GM12874 (cell line): ENCODE measurements around the gene NFATC1.

Source experiments
- TF ChIP-seq, protein P1 (sequence below): IDR thresholded peaks from 2 replicates; pipeline ENCODE4 v1.5.1; 2011; ENCODE audit warnings: low read depth, mild to moderate bottlenecking, control low read depth, low read length, moderate library complexity; ENCODE audit not compliant: insufficient read depth

NFATC1 gene

DNA sequence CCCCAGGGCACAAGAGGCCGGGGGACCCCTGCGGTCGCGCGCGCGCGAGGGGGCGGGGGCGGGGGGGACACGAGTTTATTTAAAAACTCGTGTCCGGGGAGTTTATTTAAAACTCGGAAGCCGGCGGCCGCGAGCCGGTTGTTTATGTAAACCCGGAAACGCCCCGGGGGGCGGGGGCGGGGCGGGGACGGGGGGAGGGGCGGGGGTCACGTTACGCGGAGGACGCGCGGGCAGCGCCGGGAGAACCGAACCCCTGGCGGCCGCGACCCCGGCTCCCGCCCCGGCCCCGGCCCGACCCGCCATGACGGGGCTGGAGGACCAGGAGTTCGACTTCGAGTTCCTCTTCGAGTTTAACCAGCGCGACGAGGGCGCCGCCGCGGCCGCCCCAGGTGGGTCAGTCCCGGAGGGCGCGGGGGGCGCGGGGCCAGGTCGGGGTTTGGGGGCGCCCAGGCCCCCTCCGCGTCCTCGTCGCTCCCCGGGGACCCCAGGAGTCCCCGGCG is 4.4 kb downstream of the NFATC1 start:
- TF ChIP-seq, protein P1, sequence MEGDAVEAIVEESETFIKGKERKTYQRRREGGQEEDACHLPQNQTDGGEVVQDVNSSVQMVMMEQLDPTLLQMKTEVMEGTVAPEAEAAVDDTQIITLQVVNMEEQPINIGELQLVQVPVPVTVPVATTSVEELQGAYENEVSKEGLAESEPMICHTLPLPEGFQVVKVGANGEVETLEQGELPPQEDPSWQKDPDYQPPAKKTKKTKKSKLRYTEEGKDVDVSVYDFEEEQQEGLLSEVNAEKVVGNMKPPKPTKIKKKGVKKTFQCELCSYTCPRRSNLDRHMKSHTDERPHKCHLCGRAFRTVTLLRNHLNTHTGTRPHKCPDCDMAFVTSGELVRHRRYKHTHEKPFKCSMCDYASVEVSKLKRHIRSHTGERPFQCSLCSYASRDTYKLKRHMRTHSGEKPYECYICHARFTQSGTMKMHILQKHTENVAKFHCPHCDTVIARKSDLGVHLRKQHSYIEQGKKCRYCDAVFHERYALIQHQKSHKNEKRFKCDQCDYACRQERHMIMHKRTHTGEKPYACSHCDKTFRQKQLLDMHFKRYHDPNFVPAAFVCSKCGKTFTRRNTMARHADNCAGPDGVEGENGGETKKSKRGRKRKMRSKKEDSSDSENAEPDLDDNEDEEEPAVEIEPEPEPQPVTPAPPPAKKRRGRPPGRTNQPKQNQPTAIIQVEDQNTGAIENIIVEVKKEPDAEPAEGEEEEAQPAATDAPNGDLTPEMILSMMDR = no peak

DNA sequence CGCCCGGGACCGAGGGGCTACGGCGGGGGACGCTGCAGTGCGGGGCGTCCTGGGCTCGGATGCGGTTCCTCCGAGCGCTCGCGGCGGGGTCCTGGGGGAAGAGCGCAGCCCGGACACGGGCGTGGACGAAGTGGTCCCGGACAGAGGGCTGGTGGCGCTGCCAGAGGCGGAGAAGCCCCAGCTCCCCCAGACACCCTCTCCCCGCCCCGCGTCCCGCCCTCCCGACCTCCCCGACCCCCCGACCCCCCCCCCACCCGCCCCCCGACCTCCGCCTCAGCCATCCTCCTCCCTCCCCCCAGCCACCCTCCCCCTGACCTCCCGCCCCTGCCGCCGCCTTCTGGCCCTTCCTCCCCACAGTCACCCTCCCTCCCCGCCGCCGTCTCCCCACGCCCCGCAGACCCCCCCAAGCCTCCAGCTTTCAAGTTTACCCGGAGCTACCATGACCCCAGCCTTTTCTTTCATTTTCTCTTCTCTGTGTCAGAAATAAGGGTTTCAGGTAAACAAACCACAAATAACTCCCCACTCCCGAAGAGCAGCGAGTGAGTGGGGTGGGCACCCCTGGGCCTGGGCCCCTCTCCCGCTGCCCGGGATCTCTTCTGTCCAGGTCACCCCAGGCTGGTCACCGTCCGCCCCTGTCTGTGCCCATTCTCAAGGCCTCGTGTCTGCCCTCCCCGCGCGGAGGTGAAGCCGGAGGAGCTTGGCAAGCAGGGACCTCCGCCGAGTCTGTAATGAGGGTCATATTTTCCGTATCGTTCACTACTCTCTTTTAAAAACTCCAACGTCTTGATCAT is 5.1 kb downstream of the NFATC1 start:
- TF ChIP-seq, protein P1 = no peak

GRCh38 chr18:79401494-79402208 is 5.9 kb downstream of the NFATC1 start:
- TF ChIP-seq, protein P1 = no peak

DNA sequence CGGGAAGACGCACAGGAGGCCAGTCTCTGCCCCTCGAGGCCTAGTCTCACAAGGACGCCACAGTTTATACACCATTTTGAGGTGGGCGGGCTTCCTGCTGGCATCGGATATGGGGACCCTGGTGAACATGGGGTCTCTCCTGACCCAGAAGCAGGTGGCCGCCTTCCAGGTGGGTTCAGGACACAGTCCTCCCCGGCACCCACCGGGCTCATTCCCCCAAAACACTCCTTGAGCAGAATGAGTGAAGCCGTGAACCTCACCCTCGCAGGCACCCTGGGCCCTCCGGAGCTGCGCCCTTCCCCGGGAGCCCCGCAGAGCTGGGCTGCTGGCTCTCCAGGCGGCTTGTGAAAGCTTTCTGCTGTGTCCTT is 6.5 kb downstream of the NFATC1 start:
- TF ChIP-seq, protein P1 = no peak

DNA sequence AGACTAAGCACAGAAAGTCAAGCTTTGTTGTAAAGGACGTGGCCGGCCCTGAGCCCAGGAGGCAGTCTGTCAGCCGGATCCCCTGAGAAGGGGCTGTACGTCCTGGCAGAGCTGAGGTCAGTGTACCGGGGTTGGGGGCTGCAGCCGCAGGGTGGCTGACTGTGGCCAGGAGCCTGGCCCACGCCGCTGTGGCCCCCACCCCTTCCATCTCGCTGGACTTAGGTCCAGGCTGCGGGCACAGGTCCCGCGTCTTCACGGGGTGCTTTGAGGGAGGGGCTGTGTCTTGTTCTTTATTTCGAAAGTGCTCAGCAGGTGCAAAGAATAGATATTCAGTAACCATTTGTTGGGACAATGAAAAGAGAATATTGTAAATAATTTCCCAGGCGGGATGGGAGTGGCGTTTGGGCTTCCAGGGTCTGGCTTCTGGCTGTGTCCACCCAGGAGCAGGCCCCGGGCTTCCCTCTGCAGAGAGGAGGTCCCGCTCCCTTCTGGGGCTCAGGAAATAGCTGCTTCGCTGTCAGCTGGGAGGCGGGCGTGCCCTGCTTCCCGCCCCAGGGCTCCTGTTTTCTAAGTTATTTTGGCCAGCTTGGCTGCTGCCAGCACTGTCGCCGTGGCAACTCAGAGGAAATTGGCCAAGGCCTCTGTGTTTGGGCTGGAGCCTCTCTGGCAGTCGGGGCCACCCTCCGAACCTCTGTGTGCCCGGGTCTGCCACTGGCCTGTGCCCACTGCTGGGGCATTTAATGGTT is 7.4 kb downstream of the NFATC1 start:
- TF ChIP-seq, protein P1 = no peak

GRCh38 chr18:79403723-79404566 is 8.2 kb downstream of the NFATC1 start:
- TF ChIP-seq, protein P1 = no peak
